Calu3 (cell line): ENCODE data around the gene CFAP68. TPM values are rescaled to one million over a fixed set of nuclear protein-coding genes. Genes with fewer than 3 reads are reported as not detected.

ENCODE experiments used
- BruUV-seq: library from RNA; stranded (reverse); fragments of 400-500 nt; replicated peaks from 2 replicates; lab custom pipeline; 2021; lab: Mats Ljungman, UMichigan
- CTCF ChIA-PET: fragments of 300-600 bp; sonication (Branson Sonifier 250); formaldehyde crosslinking; loops from one replicate; lab custom pipeline; 2022; ENCODE audit warnings: antibody characterized with exemption; lab: Charles Lee
- DNase-seq: peaks from one replicate; pipeline ENCODE4 v3.0.0; 2022
- H3K27ac Mint-ChIP-seq: one replicate; pipeline ENCODE4 v1.8.0; 2022; ENCODE audit warnings: mixed read lengths; ENCODE audit not compliant: unreplicated experiment
- H3K27me3 Mint-ChIP-seq: one replicate; pipeline ENCODE4 v1.8.0; 2022; ENCODE audit warnings: mixed read lengths; ENCODE audit not compliant: unreplicated experiment
- H3K36me3 Mint-ChIP-seq: one replicate; pipeline ENCODE4 v1.8.0; 2022; ENCODE audit warnings: mild to moderate bottlenecking, moderate library complexity, mixed read lengths; ENCODE audit not compliant: insufficient read depth, unreplicated experiment
- H3K4me1 Mint-ChIP-seq: one replicate; pipeline ENCODE4 v1.8.0; 2022; ENCODE audit warnings: mild to moderate bottlenecking, low read depth, mixed read lengths; ENCODE audit not compliant: unreplicated experiment
- H3K4me3 Mint-ChIP-seq: one replicate; pipeline ENCODE4 v1.8.0; 2022; ENCODE audit warnings: mild to moderate bottlenecking, low read depth, moderate library complexity, mixed read lengths; ENCODE audit not compliant: unreplicated experiment
- H3K9me3 Mint-ChIP-seq: one replicate; pipeline ENCODE4 v1.8.0; 2022; ENCODE audit warnings: low read depth, mixed read lengths; ENCODE audit not compliant: unreplicated experiment
- CTCF ChIP-seq: fragments of 200-600 bp; IDR thresholded peaks from one replicate; pipeline ENCODE4 v1.8.0; 2022; ENCODE audit warnings: antibody characterized with exemption; ENCODE audit not compliant: unreplicated experiment
- intact Hi-C: fragments of 100-400 bp; cut with micrococcal nuclease; formaldehyde crosslinking; loops from one replicate; pipeline ENCODE4 v1.10.0; 2022; ENCODE audit not compliant: unreplicated experiment
- total RNA-seq: library from RNA; stranded (reverse); gene quantifications from 2 replicates; pipeline ENCODE4 v1.2.3, GENCODE V29; 2022

Gene CFAP68
- total RNA-seq, 1 experiment from 2014 or later: 28.1 TPM

GRCh38 chr11:111846063-111846462, 33.3 kb upstream of the CFAP68 start:
- DNase-seq: no peak
- Mint-ChIP-seq H3K27ac (no peak overlapping the region), H3K9me3 (no peaks in the 10 kb centered on the region), H3K36me3 (peaks cover 6% of the 10 kb centered on the region), H3K27me3 (no peaks in the 10 kb centered on the region), H3K4me1 (no peaks in the 10 kb centered on the region), H3K4me3 (no peak overlapping the region)
- BruUV-seq: no TSS peak
- CTCF ChIA-PET: no interaction called here
- intact Hi-C loops: no loop called here
- no peak for TF ChIP-seq CTCF

- CTCF ChIA-PET: no interaction called here
- TF ChIP-seq CTCF: no peak
- Mint-ChIP-seq H3K4me1 (no peaks in the 10 kb centered on the region), H3K27ac (no peak overlapping the region), H3K27me3 (no peaks in the 10 kb centered on the region), H3K4me3 (no peak overlapping the region), H3K36me3 (peaks cover 6% of the 10 kb centered on the region), H3K9me3 (no peaks in the 10 kb centered on the region)
- no TSS peak for BruUV-seq
- DNase-seq: no peak
- intact Hi-C loops: no loop called here
These were observed 32.7 kb upstream of the CFAP68 start for GRCh38 chr11:111846636-111847035.

- H3K9me3 Mint-ChIP-seq: no peaks in the 10 kb centered on the region
- no peaks in the 10 kb centered on the region for H3K36me3 Mint-ChIP-seq
- BruUV-seq: no TSS peak
- no peak overlapping the region for H3K27ac Mint-ChIP-seq
- intact Hi-C loops: no loop called here
- H3K4me1 Mint-ChIP-seq: no peaks in the 10 kb centered on the region
- no peak overlapping the region for H3K4me3 Mint-ChIP-seq
- no peak for TF ChIP-seq CTCF
- CTCF ChIA-PET: no interaction called here
- H3K27me3 Mint-ChIP-seq: no peaks in the 10 kb centered on the region
- no peak for DNase-seq
These were observed 29.7 kb upstream of the CFAP68 start for GRCh38 chr11:111849631-111850030.

- intact Hi-C loops: no loop called here
- no peaks in the 10 kb centered on the region for H3K36me3 Mint-ChIP-seq
- H3K9me3 Mint-ChIP-seq: no peaks in the 10 kb centered on the region
- H3K4me3 Mint-ChIP-seq: no peak overlapping the region
- TF ChIP-seq CTCF: no peak
- DNase-seq: no peak
- CTCF ChIA-PET: no interaction called here
- H3K27me3 Mint-ChIP-seq: no peaks in the 10 kb centered on the region
- no peak overlapping the region for H3K27ac Mint-ChIP-seq
- no TSS peak for BruUV-seq
- H3K4me1 Mint-ChIP-seq: no peaks in the 10 kb centered on the region
These were observed 28.3 kb upstream of the CFAP68 start for GRCh38 chr11:111851067-111851466.
